Measurements from ENCODE around the gene GPC5.

DNA sequence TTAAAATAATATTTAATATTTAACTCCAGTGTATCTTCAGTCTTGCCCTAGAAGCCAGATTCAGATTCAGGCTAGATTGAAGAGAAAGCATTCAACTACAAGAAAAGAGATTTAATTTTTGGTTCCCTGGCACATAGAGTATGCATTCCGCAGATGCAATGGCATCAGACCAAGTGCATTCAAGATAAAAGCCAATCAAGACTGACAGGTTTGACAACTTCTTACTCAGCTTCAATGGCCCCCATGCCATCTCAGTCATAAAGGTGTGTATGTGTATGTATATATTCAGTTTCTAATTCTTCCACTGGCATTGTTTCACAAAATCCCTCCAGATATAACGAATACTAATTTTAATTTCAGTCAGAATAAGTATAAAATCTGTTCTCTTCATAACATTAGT lies 1177.4 kb downstream of the GPC5 start:
- TF ChIP-seq, protein P1, sequence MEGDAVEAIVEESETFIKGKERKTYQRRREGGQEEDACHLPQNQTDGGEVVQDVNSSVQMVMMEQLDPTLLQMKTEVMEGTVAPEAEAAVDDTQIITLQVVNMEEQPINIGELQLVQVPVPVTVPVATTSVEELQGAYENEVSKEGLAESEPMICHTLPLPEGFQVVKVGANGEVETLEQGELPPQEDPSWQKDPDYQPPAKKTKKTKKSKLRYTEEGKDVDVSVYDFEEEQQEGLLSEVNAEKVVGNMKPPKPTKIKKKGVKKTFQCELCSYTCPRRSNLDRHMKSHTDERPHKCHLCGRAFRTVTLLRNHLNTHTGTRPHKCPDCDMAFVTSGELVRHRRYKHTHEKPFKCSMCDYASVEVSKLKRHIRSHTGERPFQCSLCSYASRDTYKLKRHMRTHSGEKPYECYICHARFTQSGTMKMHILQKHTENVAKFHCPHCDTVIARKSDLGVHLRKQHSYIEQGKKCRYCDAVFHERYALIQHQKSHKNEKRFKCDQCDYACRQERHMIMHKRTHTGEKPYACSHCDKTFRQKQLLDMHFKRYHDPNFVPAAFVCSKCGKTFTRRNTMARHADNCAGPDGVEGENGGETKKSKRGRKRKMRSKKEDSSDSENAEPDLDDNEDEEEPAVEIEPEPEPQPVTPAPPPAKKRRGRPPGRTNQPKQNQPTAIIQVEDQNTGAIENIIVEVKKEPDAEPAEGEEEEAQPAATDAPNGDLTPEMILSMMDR (IDR thresholded peaks at IDR 0.05) = no peak
- TF ChIP-seq EZH2 (IDR thresholded peaks at IDR 0.05) (no peak), EZH2phosphoT487 (IDR thresholded peaks at IDR 0.05) (no peak)
